Spinal cord (tissue), 10 donors: ENCODE measurements around the gene TGFBR3. TPM values are rescaled to one million over a fixed set of nuclear protein-coding genes. Genes with fewer than 3 reads are reported as not detected.
A peak's percentile ranks its signal among the peaks of the same experiment; 100 is the strongest.

Experiments
- DNase-seq, 6 donors: peaks; one replicate each; pipeline versions ENCODE4 v3.0.0 to v3.0.0-alpha.2; 2013 to 2015; ENCODE audit warnings: low spot score in 6 of 6, low read depth in 4 of 6
- H3K27ac ChIP-seq: one replicate; pipeline ENCODE4 v1.5.1; 2013; ENCODE audit warnings: low read depth, low read length, control low read depth
- H3K27me3 ChIP-seq: one replicate; pipeline ENCODE4 v1.6.1; 2013; ENCODE audit warnings: low read length; ENCODE audit not compliant: control insufficient read depth, insufficient read depth
- H3K36me3 ChIP-seq: one replicate; pipeline ENCODE4 v1.6.1; 2013; ENCODE audit warnings: low read length; ENCODE audit not compliant: control insufficient read depth, insufficient read depth
- H3K4me1 ChIP-seq: one replicate; pipeline ENCODE4 v1.6.1; 2013; ENCODE audit warnings: low read length; ENCODE audit not compliant: control insufficient read depth, insufficient read depth
- H3K4me3 ChIP-seq: one replicate; pipeline ENCODE4 v1.5.1; 2013; ENCODE audit warnings: low read depth, low read length, control low read depth
- H3K9me3 ChIP-seq: one replicate; pipeline ENCODE4 v1.6.1; 2013; ENCODE audit warnings: low read length; ENCODE audit not compliant: control insufficient read depth, insufficient read depth
- WGBS: methylation state at CpG from one replicate; pipeline ENCODE4 v1.1.5; 2013; ENCODE audit warnings: missing lambda C conversion rate; ENCODE audit not compliant: insufficient coverage; 5-methylcytosine and 5-hydroxymethylcytosine counted together
- polyA plus RNA-seq, 2 donors: library from polyadenylated mRNA; unstranded; fragments of 120-200 nt; gene quantifications; one replicate each; pipeline ENCODE4 v1.2.1, GENCODE V29; 2013; ENCODE audit not compliant: insufficient read length in 2 of 2
- total RNA-seq, 2 donors: library from RNA; depleted of rRNA in 1 of 2; stranded (reverse); fragments of 120-200 nt in 1 of 2; fragments of >200 nt in 1 of 2; gene quantifications; one replicate each; pipeline versions ENCODE4 v1.2.3 to v1.2.4, GENCODE V29; 2013 to 2014
- donor health status: healthy.

The TGFBR3 gene
- total and polyA plus RNA-seq, 4 donors: 8.0 to 99.8 (median 30.0) TPM

DNA sequence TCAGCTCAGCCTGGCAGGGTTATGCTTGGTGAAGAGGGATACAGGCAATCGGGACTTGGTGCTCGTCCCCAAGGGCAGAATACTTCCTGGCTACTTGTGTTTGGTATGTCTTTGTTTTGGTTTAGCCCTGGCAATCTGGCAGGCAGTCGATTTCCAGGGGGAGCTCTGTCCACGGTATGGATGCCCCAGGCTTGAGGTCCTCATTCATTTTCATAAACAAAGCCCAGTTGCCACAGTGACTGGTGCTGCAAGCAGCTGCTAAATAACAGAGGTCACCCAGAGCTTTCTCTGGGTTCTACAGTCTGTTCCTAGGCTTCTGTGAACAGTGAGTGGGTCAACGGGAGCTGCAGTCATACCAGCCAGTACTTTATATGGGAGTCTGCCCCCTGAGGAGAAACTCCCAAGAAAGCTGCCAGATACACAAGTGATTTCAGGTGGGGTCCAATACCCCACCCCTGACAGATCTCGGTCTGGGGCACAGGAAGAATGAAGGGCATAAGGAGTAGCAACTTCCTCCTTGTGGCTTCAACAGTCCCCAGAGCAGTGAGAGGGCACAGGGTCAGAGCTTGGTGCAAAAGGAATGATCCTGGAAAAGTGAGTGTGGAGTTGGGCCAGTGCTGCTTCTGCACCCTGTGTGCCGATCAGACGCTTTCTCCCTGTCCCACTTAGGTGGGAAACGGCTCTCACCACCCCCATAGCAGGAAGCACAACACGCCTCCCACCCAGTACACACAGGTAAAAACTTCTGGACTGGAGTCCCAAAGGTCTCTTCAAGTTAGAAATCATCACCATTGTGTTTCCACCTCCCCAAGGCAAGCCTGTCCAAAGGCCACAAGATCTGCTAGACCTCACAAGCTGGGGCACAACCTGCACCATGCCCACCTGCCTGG lies 55.5 kb downstream of the TGFBR3 start:
- H3K27ac ChIP-seq: no peak overlapping the region

DNA sequence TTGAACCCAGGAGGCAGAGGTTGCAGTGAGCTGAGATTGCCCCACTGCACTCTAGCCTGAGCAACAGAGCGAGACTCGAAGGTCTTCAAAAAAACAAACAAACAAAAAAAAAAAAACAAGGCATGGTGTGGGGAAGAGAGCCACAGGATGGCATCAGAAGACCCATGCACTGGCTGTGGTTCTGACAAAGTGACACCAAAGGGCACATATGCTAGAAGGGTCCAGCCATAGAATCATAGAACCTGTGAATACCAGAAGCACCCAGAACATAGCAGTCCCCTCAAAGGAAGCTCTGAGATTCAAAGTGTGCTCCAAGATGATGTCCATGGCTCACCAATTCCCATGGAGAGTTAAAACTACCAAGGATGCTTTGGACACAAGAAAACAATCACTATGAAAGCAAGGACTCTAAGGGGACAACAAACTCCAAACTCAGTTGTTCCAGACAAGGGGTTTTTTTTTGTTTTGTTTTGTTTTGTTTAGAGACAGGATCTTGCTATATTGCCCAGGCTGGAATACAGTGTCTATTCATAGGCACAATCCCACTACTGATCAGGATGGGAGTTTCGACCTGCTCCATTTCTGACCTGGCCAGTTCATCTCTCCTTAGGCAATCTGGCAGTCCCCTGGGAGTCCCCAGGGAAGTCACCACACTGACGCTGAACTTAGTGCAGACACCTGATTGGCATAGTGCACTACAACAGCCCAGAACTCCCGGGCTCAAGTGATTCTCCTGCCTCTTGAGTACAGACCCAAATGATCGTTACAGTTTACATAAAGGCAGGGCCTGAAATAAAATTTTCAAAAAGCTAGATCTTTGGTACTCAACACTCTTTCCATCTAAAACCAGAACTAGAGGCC lies 56.4 kb downstream of the TGFBR3 start:
- H3K36me3 ChIP-seq: no peaks in the 10 kb centered on the region
- no peaks in the 10 kb centered on the region for H3K27me3 ChIP-seq
- no peaks in the 10 kb centered on the region for H3K9me3 ChIP-seq
- H3K27ac ChIP-seq: no peak overlapping the region
- no peak for DNase-seq
- 66% methylated on average over 4 of the region's 6 CpGs for WGBS
- peaks cover 10% of the 10 kb centered on the region for H3K4me1 ChIP-seq
- no peak overlapping the region for H3K4me3 ChIP-seq

More for the DNA sequence above, 55.5 kb downstream of the TGFBR3 start:
- Histone ChIP-seq H3K27me3 (no peaks in the 10 kb centered on the region), H3K9me3 (no peaks in the 10 kb centered on the region), H3K36me3 (no peaks in the 10 kb centered on the region), H3K4me1 (peaks cover 10% of the 10 kb centered on the region), H3K4me3 (no peak overlapping the region)
- DNase-seq: peak in 2 of 6 donors; percentile 57 to 66
- WGBS: 48% methylated on average over 10 of the region's 10 CpGs

DNA sequence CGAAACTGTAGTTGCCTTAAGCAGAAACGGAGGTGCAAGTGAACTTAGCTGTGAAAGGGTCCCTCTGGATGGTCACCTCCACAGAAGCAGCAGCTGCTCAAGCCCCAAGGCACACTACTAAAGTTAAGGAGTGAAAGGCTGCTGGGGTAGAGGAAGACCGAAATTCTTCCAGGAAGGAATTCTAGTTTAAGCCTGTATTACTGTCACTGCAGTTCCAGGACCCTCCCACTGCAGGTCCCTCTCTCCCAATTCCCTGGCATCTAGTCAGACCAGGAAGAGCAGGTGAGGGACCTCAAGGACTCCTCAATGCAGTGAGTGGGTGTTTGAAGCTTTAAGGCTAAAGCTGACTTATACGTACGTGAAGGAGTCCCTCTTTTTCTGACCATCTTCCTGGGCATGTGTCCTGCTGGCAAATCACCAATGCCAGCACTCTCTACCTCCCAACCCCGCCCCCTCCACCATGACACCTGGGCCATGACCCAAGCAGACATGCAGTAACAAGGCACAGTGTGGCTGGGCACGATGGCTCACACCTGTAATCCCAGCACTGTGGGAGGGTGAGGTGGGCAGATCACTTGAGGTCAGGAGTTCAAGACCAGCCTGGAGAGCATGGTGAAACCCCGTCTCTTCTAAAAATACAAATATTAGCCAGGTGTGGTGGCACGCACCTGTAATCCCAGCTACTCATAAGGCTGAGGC lies 57.2 kb downstream of the TGFBR3 start:
- Histone ChIP-seq H3K4me1 (peaks cover 10% of the 10 kb centered on the region), H3K27ac (no peak overlapping the region), H3K36me3 (no peaks in the 10 kb centered on the region), H3K9me3 (no peaks in the 10 kb centered on the region), H3K27me3 (no peaks in the 10 kb centered on the region), H3K4me3 (no peak overlapping the region)
- WGBS: 83% methylated on average over 7 of the region's 9 CpGs
- no peak for DNase-seq

DNA sequence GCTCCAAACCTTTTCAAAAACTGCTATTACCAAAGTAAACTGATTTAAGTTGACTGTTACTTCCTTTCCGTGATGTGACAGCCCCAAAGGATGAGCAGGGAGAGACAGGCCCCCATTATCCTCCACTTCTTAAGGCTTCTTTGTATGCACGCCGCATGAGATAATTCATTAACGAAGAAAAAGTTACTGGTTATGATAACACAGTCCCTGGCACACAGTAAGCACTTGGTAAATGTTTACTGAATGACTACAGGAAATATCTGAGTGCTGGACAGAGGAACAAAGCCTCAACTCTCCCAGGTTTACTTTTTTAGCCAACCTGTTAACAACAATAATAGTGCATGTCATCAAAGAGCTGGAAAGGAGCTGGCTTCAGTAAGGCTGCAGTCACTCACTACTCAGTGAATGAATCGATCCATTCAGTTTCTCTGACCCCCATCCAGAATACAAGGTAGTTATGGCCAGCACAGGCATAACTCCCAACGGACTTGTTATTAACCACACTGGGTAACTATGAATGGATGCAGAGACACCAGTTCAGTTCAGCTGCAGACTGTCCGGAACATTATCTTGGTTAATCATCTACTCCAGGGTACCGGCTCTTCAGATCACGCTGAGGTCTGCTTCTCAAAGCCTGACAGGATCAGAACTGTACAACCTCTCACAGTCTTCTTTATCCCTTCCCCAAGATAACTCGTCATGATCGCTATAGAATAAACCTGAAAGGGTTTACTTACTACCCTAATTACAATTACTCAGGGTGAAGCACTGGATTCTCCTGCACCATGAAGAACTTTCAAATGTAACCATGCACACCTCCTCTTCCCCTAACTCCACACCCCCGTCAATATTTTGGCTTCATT lies 58.3 kb downstream of the TGFBR3 start:
- H3K36me3 ChIP-seq: no peaks in the 10 kb centered on the region
- 54% methylated on average over 7 of the region's 12 CpGs for WGBS
- H3K9me3 ChIP-seq: no peaks in the 10 kb centered on the region
- no peak overlapping the region for H3K27ac ChIP-seq
- no peaks in the 10 kb centered on the region for H3K27me3 ChIP-seq
- no peak overlapping the region for H3K4me3 ChIP-seq
- no peak for DNase-seq
- peaks cover 10% of the 10 kb centered on the region for H3K4me1 ChIP-seq

DNA sequence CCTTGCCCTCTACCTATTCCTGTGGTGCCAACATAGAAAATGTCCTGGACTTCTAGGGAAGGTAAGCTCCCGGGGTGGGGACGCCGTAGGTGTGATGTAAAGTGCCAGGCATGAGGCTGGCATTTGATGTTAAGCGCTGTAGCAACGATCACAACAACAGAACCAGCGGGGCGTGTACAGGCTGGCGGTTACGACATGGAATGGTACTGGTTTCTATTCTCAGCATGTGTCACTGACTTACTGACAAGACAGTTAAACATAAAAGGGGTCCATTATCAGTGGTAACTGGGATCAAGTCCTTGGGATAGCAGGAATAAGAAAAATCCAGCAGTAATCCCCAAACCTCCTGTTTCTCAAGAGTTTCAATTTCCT lies 58.9 kb downstream of the TGFBR3 start:
- peaks cover 10% of the 10 kb centered on the region for H3K4me1 ChIP-seq
- H3K9me3 ChIP-seq: no peaks in the 10 kb centered on the region
- no peaks in the 10 kb centered on the region for H3K36me3 ChIP-seq
- H3K27ac ChIP-seq: no peak overlapping the region
- DNase-seq: no peak
- no peaks in the 10 kb centered on the region for H3K27me3 ChIP-seq
- WGBS: 58% methylated on average over 9 of the region's 9 CpGs
- no peak overlapping the region for H3K4me3 ChIP-seq

DNA sequence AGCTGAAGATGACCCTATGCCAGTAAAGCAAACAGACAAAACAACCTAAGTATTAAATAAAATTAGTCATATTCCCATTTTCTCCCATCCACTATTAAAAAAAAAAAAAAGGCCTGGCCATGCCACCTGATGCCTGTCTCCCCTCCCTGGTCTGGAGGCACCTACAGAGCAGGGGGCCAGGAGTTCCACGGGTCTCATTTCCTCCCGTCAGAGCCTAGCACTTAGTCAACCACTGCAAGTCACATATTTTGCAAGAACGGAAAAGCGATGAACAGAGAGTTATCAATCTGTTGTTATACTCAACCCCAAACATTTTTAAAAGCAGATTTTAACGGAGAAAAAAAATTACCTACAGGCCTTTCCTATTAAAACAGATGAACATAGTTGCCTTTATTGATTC lies 59.3 kb downstream of the TGFBR3 start:
- 97% methylated on average over 4 of the region's 5 CpGs for WGBS
- Histone ChIP-seq H3K27me3 (no peaks in the 10 kb centered on the region), H3K36me3 (no peaks in the 10 kb centered on the region), H3K4me1 (peaks cover 10% of the 10 kb centered on the region), H3K4me3 (no peak overlapping the region), H3K27ac (no peak overlapping the region), H3K9me3 (no peaks in the 10 kb centered on the region)
- DNase-seq: no peak

DNA sequence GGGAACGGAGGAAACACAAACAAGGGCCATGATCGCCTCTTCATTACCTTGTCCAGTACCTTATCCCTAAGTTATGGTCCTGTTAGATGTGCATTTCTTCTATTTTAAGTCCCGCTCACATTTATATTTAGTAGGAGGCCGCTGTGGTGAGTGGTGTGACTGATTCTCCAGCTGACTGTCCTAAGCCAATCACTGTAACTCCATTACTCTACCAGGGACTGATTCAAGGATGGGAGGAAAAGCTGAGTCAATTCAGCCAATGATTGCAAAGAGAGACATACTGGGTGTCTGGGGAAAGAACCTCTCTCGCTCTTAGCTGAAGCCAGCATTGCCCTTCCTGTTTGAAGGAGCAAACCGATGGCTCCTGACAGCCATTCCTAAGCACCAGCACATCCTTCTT lies 59.7 kb downstream of the TGFBR3 start:
- Histone ChIP-seq H3K9me3 (no peaks in the 10 kb centered on the region), H3K36me3 (no peaks in the 10 kb centered on the region), H3K4me3 (no peak overlapping the region), H3K4me1 (peaks cover 10% of the 10 kb centered on the region), H3K27ac (no peak overlapping the region), H3K27me3 (no peaks in the 10 kb centered on the region)
- DNase-seq: no peak
- whole genome bisulfite sequencing: no CpG with 5 or more reads among the region's 6 CpGs

DNA sequence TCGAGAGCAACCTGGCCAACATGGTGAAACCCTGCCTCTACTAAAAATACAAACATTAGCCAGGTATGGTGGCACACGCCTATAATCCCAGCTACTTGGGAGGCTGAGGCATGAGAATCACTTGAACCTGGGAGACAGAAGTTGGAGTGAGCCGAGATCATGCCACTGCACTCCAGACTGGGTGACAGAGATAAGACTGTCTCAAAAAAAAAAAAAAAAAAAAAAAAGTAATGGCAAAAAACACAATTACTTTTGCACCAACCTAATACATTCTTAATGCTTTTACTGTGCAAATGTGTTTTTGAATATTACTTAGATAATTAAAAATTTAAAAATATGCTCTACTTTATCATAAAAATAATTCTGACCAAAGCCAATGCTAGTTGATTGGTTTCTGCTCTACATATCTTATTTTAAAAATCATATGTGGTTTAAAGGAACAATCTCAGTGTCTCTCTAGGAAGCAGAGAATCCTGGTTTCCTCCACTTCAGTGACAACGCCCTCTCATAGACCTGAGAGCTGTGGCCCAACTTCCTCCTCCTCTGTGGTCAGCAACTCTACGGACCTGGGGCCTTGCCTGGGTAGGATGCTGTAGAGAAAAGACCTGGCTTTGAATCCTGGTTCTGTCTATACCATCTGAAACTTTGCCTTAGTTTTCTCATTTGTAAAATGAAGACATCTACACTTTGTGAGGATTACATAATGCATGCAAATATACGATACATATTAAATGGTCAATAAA lies 64.7 kb downstream of the TGFBR3 start:
- Histone ChIP-seq H3K27ac (no peak overlapping the region), H3K36me3 (no peaks in the 10 kb centered on the region), H3K4me1 (no peaks in the 10 kb centered on the region), H3K9me3 (no peaks in the 10 kb centered on the region), H3K4me3 (no peak overlapping the region), H3K27me3 (no peaks in the 10 kb centered on the region)
- no peak for DNase-seq
- WGBS: 100% methylated on average over 1 of the region's 6 CpGs
